Astrocyte of the spinal cord (primary cell): ENCODE data around the gene MCU.

Experiments used
- DNase-seq: peaks from one replicate; pipeline ENCODE4 v3.0.0; 2011; ENCODE audit warnings: low read depth, low spot score
- H3K4me3 ChIP-seq: 2 replicates; pipeline ENCODE4 v1.5.1; 2011; ENCODE audit warnings: low read depth, mild to moderate bottlenecking, low read length, moderate library complexity
- CTCF ChIP-seq: IDR thresholded peaks from 2 replicates; pipeline ENCODE4 v1.5.1; 2012; ENCODE audit warnings: low read depth, mild to moderate bottlenecking, low read length, inconsistent platforms
- in situ Hi-C: cut with HindIII; loops from 2 replicates; pipeline ENCODE4 v1.10.0; 2017; ENCODE audit warnings: low sequenced_read_pairs

Gene MCU

GRCh38 chr10:72802763-72803505 is 111.0 kb downstream of the MCU start:
- H3K4me3 ChIP-seq, result no peak overlapping the region
- peak; percentile 75 for DNase-seq
- no peak for TF ChIP-seq CTCF
- in situ Hi-C loops, result no loop called here

GRCh38 chr10:72808001-72808400 is 116.1 kb downstream of the MCU start:
- no peak for DNase-seq
- in situ Hi-C loops, result no loop called here
- H3K4me3 ChIP-seq, result no peak overlapping the region
- no peak for TF ChIP-seq CTCF

- H3K4me3 ChIP-seq, result no peak overlapping the region
- DNase-seq, result no peak
- in situ Hi-C loops, result no loop called here
- TF ChIP-seq CTCF, result no peak
Observed at GRCh38 chr10:72809006-72809405, 117.1 kb downstream of the MCU start.

- no peak for DNase-seq
- in situ Hi-C loops, result no loop called here
- no peak for TF ChIP-seq CTCF
- H3K4me3 ChIP-seq, result no peak overlapping the region
Observed at GRCh38 chr10:72810976-72811375, 119.0 kb downstream of the MCU start.

- no peak for TF ChIP-seq CTCF
- no peak overlapping the region for H3K4me3 ChIP-seq
- in situ Hi-C loops, result no loop called here
- no peak for DNase-seq
Observed at GRCh38 chr10:72812415-72812752, 120.4 kb downstream of the MCU start.

- DNase-seq, result peak; percentile 75
- no peak for TF ChIP-seq CTCF
Observed at GRCh38 chr10:72812753-72813430, 120.9 kb downstream of the MCU start.

More at GRCh38 chr10:72812753-72813430, 120.9 kb downstream of the MCU start:
- in situ Hi-C loops, result no loop called here
- H3K4me3 ChIP-seq, result no peak overlapping the region
